Measurements from ENCODE around the gene RRAS2. TPM values are rescaled to one million over a fixed set of nuclear protein-coding genes. Genes with fewer than 3 reads are reported as not detected.

The RRAS2 gene
- total and polyA plus RNA-seq, 9 of the 15 experiments (the other 6 are each of a cell fraction or from before 2014, with no cell fraction given), result 9.4 to 47.5 (median 37.6) TPM

DNA sequence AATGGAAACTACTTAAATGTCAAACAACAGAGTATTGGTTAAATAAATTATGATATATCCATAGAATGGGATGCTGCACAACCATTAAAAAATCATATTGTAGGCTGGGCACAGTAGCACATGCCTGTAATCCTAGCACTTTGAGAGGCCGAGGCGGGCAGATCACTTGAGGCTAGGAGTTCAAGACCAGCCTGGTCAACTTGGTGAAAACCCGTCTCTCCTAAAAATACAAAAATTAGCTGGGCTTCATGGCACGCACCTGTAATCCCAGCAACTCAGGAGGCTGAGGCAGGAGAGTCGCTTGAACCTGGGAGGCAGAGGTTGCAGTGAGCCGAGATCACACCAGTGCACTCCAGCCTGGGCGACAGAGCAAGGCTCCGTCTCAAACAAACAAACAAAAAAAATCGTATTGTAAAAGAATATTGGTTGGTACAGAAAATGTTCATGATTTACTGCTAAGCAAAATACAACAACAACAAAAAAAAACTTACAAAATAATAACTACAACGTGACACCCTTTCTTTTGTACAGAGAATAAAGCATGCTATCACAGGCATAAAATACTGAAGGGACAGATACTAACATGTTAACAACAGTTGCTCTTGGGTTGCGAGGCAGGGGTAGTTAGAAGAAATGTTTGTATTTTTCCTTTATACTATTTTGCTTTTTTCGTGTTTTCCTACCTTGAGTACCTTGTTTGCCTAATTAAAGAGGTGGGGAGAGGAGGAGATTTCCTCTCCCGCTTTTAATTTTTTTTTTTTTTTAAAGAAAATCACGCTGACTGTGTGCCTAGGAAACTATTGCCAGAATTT is 21.3 kb upstream of the RRAS2 start:
- DNase-seq (ENCODE audit: extremely low read depth in 1 of 4, low spot score in 3 of 4), result no peak
- TF ChIP-seq CBX2 (IDR thresholded peaks at IDR 0.05; ENCODE audit: insufficient read depth, low read length, poor library complexity, severe bottlenecking), result peak; percentile 97
- peak; percentile 39; the same call in 1 of the 2 replicates for TF ChIP-seq RNF2 (IDR thresholded peaks at IDR 0.05)
- TF ChIP-seq, protein P1, sequence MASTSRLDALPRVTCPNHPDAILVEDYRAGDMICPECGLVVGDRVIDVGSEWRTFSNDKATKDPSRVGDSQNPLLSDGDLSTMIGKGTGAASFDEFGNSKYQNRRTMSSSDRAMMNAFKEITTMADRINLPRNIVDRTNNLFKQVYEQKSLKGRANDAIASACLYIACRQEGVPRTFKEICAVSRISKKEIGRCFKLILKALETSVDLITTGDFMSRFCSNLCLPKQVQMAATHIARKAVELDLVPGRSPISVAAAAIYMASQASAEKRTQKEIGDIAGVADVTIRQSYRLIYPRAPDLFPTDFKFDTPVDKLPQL (IDR thresholded peaks at IDR 0.05; ENCODE audit: extremely low read depth, insufficient read length), result no peak
- no peak for TF ChIP-seq YY1 (IDR thresholded peaks at IDR 0.05; ENCODE audit: borderline replicate concordance in 1 of 3, control insufficient read depth in 1 of 3, extremely low read depth in 1 of 3, insufficient read depth in 3 of 3, insufficient read length in 1 of 3, insufficient replicate concordance in 2 of 3, low read depth in 1 of 3, low read length in 2 of 3)
- TF ChIP-seq, protein P2, sequence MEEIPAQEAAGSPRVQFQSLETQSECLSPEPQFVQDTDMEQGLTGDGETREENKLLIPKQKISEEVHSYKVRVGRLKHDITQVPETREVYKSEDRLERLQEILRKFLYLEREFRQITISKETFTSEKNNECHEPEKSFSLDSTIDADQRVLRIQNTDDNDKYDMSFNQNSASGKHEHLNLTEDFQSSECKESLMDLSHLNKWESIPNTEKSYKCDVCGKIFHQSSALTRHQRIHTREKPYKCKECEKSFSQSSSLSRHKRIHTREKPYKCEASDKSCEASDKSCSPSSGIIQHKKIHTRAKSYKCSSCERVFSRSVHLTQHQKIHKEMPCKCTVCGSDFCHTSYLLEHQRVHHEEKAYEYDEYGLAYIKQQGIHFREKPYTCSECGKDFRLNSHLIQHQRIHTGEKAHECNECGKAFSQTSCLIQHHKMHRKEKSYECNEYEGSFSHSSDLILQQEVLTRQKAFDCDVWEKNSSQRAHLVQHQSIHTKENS (CRISPR knock-in tag; IDR thresholded peaks at IDR 0.05), result no peak
- TF ChIP-seq CBX8 (IDR thresholded peaks at IDR 0.05; ENCODE audit: borderline replicate concordance, extremely low read depth, low read depth, low read length, poor library complexity, severe bottlenecking), result peak; percentile 85
- TF ChIP-seq, protein P3, sequence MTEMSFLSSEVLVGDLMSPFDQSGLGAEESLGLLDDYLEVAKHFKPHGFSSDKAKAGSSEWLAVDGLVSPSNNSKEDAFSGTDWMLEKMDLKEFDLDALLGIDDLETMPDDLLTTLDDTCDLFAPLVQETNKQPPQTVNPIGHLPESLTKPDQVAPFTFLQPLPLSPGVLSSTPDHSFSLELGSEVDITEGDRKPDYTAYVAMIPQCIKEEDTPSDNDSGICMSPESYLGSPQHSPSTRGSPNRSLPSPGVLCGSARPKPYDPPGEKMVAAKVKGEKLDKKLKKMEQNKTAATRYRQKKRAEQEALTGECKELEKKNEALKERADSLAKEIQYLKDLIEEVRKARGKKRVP (CRISPR knock-in tag; IDR thresholded peaks at IDR 0.05), result no peak
- no peak for TF ChIP-seq CBX5 (IDR thresholded peaks at IDR 0.05; ENCODE audit: borderline replicate concordance, low read depth)
- TF ChIP-seq ZNF282 (CRISPR knock-in tag; IDR thresholded peaks at IDR 0.05), result no peak
- H3K4me1 ChIP-seq (replicated peaks in 1 of 2; ENCODE audit: control insufficient read depth in 2 of 2, insufficient read depth in 2 of 2, low read length in 2 of 2), result peaks cover 0 to 6% of the 10 kb centered on the region in 2 experiments; a peak in 1 of 5 replicates
- in situ Hi-C loops (cut with MboI) (no loop called here), intact Hi-C loops (cut with micrococcal nuclease) (no loop called here)
- no peaks in the 10 kb centered on the region for H3K36me3 ChIP-seq (ENCODE audit: control insufficient read depth, insufficient read depth, low read length)
- no peaks in the 10 kb centered on the region for H3K79me2 ChIP-seq (ENCODE audit: control insufficient read depth, insufficient read depth, low read length)
- H2AFZ ChIP-seq (ENCODE audit: low read depth, low read length), result no peak overlapping the region
- POLR2A ChIA-PET, result no interaction called here
- no peak overlapping the region for H3K9ac ChIP-seq (ENCODE audit: insufficient read depth in 1 of 2, low read depth in 2 of 2, low read length in 2 of 2)
- no peak overlapping the region for H3K4me3 ChIP-seq
- no peak overlapping the region for H3K27ac ChIP-seq (ENCODE audit: extremely low read depth, low read depth, low read length)
- H3K4me2 ChIP-seq (ENCODE audit: insufficient read depth, low read length), result no peak overlapping the region
- no peak for ATAC-seq
- FAIRE-seq, result no peak
- peaks cover 15 to 29% of the 10 kb centered on the region in 2 experiments; a peak in 3 of 5 replicates for H3K27me3 ChIP-seq (ENCODE audit: control insufficient read depth in 2 of 2, insufficient read depth in 2 of 2, low read length in 2 of 2)
- H3K9me1 ChIP-seq (ENCODE audit: control insufficient read depth, insufficient read depth, low read length), result no peaks in the 10 kb centered on the region
- CTCF ChIA-PET (ENCODE audit: low intra/inter-chr PET ratio), result no interaction called here
- no peaks in the 10 kb centered on the region for H3K9me3 ChIP-seq (replicated peaks; ENCODE audit: control insufficient read depth, insufficient read depth, low read depth, low read length)
- 8% methylated on average over 14 of the region's 14 CpGs for WGBS (ENCODE audit: insufficient coverage, low coverage, missing lambda C conversion rate)
- BruUV-seq (replicated peaks), result no TSS peak
- H4K20me1 ChIP-seq (replicated peaks; ENCODE audit: control insufficient read depth, insufficient read depth, low read length), result no peaks in the 10 kb centered on the region
